GM21619 (cell line): ENCODE results near the gene EPHB3.

Experiments used
- ATAC-seq: cut with Tn5 transposase; IDR thresholded peaks from one replicate; pipeline ENCODE4 v1.9.1; 2021; ENCODE audit not compliant: unreplicated experiment

Gene EPHB3

GRCh38 chr3:184578822-184579221, 17.2 kb downstream of the EPHB3 start:
- no peak for ATAC-seq

GRCh38 chr3:184579513-184579912, 17.9 kb downstream of the EPHB3 start:
- ATAC-seq: no peak

GRCh38 chr3:184580376-184580775, 18.8 kb downstream of the EPHB3 start:
- ATAC-seq: no peak

GRCh38 chr3:184581331-184581855, 19.8 kb downstream of the EPHB3 start:
- ATAC-seq: no peak

GRCh38 chr3:184582646-184583577, 21.3 kb downstream of the EPHB3 start:
- no peak for ATAC-seq

GRCh38 chr3:184583578-184584451, 22.2 kb downstream of the EPHB3 start:
- ATAC-seq: no peak

GRCh38 chr3:184584464-184584891, 22.9 kb downstream of the EPHB3 start:
- ATAC-seq: no peak

GRCh38 chr3:184585545-184585944, 24.0 kb downstream of the EPHB3 start:
- ATAC-seq: no peak

GRCh38 chr3:184586851-184587250, 25.3 kb downstream of the EPHB3 start:
- no peak for ATAC-seq

- no peak for ATAC-seq
Observed at GRCh38 chr3:184588776-184589175, 27.2 kb downstream of the EPHB3 start.

- ATAC-seq: no peak
Observed at GRCh38 chr3:184590795-184591194, 29.2 kb downstream of the EPHB3 start.

GRCh38 chr3:184591789-184592188, 30.2 kb downstream of the EPHB3 start:
- no peak for ATAC-seq

- no peak for ATAC-seq
Observed at GRCh38 chr3:184592371-184593219, 31.0 kb downstream of the EPHB3 start.

- no peak for ATAC-seq
Observed at GRCh38 chr3:184593220-184593927, 31.8 kb downstream of the EPHB3 start.

- no peak for ATAC-seq
Observed at GRCh38 chr3:184593928-184594303, 32.3 kb downstream of the EPHB3 start.

- ATAC-seq: no peak
Observed at GRCh38 chr3:184594371-184595001, 32.9 kb downstream of the EPHB3 start.

GRCh38 chr3:184595726-184596125, 34.1 kb downstream of the EPHB3 start:
- ATAC-seq: no peak

GRCh38 chr3:184596233-184596632, 34.6 kb downstream of the EPHB3 start:
- no peak for ATAC-seq

GRCh38 chr3:184596886-184597575, 35.4 kb downstream of the EPHB3 start:
- no peak for ATAC-seq
